Mesendoderm (in vitro differentiated cells): ENCODE data around the gene TBC1D14.

Experiments used
- DNase-seq: peaks from one replicate; pipeline ENCODE4 v3.0.0; 2013
- H2AK5ac ChIP-seq: 2 replicates; pipeline ENCODE4 v1.6.1; 2013; ENCODE audit warnings: low read length, inconsistent platforms
- H2BK120ac ChIP-seq: 2 replicates; pipeline ENCODE4 v1.6.1; 2013; ENCODE audit warnings: low read depth, mild to moderate bottlenecking, low read length, moderate library complexity, mixed read lengths
- H2BK15ac ChIP-seq: replicated peaks from 2 replicates; pipeline ENCODE4 v1.6.1; 2013; ENCODE audit warnings: low read depth, mild to moderate bottlenecking, moderate library complexity
- H2BK5ac ChIP-seq: 2 replicates; pipeline ENCODE4 v1.6.1; 2013; ENCODE audit warnings: low read length, inconsistent platforms
- H3K18ac ChIP-seq: 2 replicates; pipeline ENCODE4 v1.6.1; 2013; ENCODE audit warnings: mild to moderate bottlenecking, low read length, mixed read lengths
- H3K23ac ChIP-seq: one replicate; pipeline ENCODE4 v1.6.1; 2013; ENCODE audit warnings: low read length
- H3K27ac ChIP-seq: 2 replicates; pipeline ENCODE4 v1.5.1; 2013; ENCODE audit warnings: low read depth, mild to moderate bottlenecking, inconsistent platforms, low read length, moderate library complexity
- H3K27me3 ChIP-seq: 2 replicates; pipeline ENCODE4 v1.6.1; 2013; ENCODE audit warnings: low read length, control low read depth, mild to moderate bottlenecking, inconsistent platforms; ENCODE audit not compliant: insufficient read depth, poor library complexity
- H3K36me3 ChIP-seq: 2 replicates; pipeline ENCODE4 v1.6.1; 2013; ENCODE audit warnings: low read length, inconsistent platforms; ENCODE audit not compliant: control insufficient read depth, insufficient read depth
- H3K4ac ChIP-seq: one replicate; pipeline ENCODE4 v1.6.1; 2013; ENCODE audit warnings: low read depth, mild to moderate bottlenecking, low read length, moderate library complexity
- H3K4me1 ChIP-seq: 2 replicates; pipeline ENCODE4 v1.6.1; 2013; ENCODE audit warnings: low read depth, low read length, inconsistent platforms; ENCODE audit not compliant: control insufficient read depth
- H3K4me2 ChIP-seq: 2 replicates; pipeline ENCODE4 v1.6.1; 2013; ENCODE audit warnings: low read length
- H3K4me3 ChIP-seq: 2 replicates; pipeline ENCODE4 v1.5.1; 2013; ENCODE audit warnings: mild to moderate bottlenecking, low read length
- H3K56ac ChIP-seq: one replicate; pipeline ENCODE4 v1.6.1; 2013; ENCODE audit warnings: low read length
- H3K79me1 ChIP-seq: 2 replicates; pipeline ENCODE4 v1.6.1; 2013; ENCODE audit warnings: low read length, inconsistent platforms
- H3K79me2 ChIP-seq: 2 replicates; pipeline ENCODE4 v1.6.1; 2013; ENCODE audit warnings: mild to moderate bottlenecking, low read length; ENCODE audit not compliant: control insufficient read depth, insufficient read depth
- H3K9ac ChIP-seq: 2 replicates; pipeline ENCODE4 v1.6.1; 2013; ENCODE audit warnings: low read length, inconsistent platforms
- H4K5ac ChIP-seq: one replicate; pipeline ENCODE4 v1.6.1; 2013; ENCODE audit warnings: low read length
- H4K8ac ChIP-seq: one replicate; pipeline ENCODE4 v1.6.1; 2013; ENCODE audit warnings: low read depth, mild to moderate bottlenecking, control low read depth, low read length, moderate library complexity
- WGBS: extraction: QIAGEN DNeasy Blood & Tissue Kit; methylation state at CpG from one replicate; pipeline ENCODE4 v1.1.7; 2013; ENCODE audit warnings: low lambda C conversion rate, missing lambda C conversion rate; ENCODE audit not compliant: insufficient coverage; ENCODE audit errors: extremely low coverage; 5-methylcytosine and 5-hydroxymethylcytosine counted together

TBC1D14 gene

GRCh38 chr4:6929339-6929811 lies 19.7 kb downstream of the TBC1D14 start:
- H3K79me2 ChIP-seq: no peaks in the 10 kb centered on the region
- H4K8ac ChIP-seq: no peak overlapping the region
- H3K36me3 ChIP-seq: no peaks in the 10 kb centered on the region
- no peak overlapping the region for H3K4me2 ChIP-seq
- no peak overlapping the region for H2BK120ac ChIP-seq
- no peak overlapping the region for H2BK5ac ChIP-seq
- DNase-seq: no peak
- H2AK5ac ChIP-seq: no peak overlapping the region
- no peaks in the 10 kb centered on the region for H3K27me3 ChIP-seq
- no peak overlapping the region for H4K5ac ChIP-seq
- H3K4ac ChIP-seq: no peak overlapping the region
- no CpG with 5 or more reads among the region's 9 CpGs for WGBS
- H3K4me1 ChIP-seq: peaks cover 6% of the 10 kb centered on the region
- H3K4me3 ChIP-seq: no peak overlapping the region
- no peak overlapping the region for H3K56ac ChIP-seq
- H3K9ac ChIP-seq: no peak overlapping the region
- H3K79me1 ChIP-seq: peaks cover 3% of the 10 kb centered on the region
- H3K18ac ChIP-seq: no peak overlapping the region
- H3K23ac ChIP-seq: no peak overlapping the region
- no peak overlapping the region for H2BK15ac ChIP-seq
- H3K27ac ChIP-seq: no peak overlapping the region

- H3K18ac ChIP-seq: no peak overlapping the region
- H2BK120ac ChIP-seq: no peak overlapping the region
- DNase-seq: no peak
- no peak overlapping the region for H2BK5ac ChIP-seq
- H3K4ac ChIP-seq: no peak overlapping the region
- no peak overlapping the region for H3K4me3 ChIP-seq
- no peak overlapping the region for H3K56ac ChIP-seq
- no peak overlapping the region for H3K27ac ChIP-seq
- H3K79me2 ChIP-seq: no peaks in the 10 kb centered on the region
- no peaks in the 10 kb centered on the region for H3K36me3 ChIP-seq
- H4K8ac ChIP-seq: no peak overlapping the region
- no peaks in the 10 kb centered on the region for H3K27me3 ChIP-seq
- H4K5ac ChIP-seq: no peak overlapping the region
- no peak overlapping the region for H2BK15ac ChIP-seq
- peaks cover 6% of the 10 kb centered on the region for H3K4me1 ChIP-seq
- no peak overlapping the region for H3K9ac ChIP-seq
- WGBS: no CpG with 5 or more reads among the region's 15 CpGs
- no peak overlapping the region for H3K4me2 ChIP-seq
- H3K79me1 ChIP-seq: peaks cover 3% of the 10 kb centered on the region
- no peak overlapping the region for H2AK5ac ChIP-seq
- H3K23ac ChIP-seq: no peak overlapping the region
Observed at GRCh38 chr4:6929812-6930464, 20.3 kb downstream of the TBC1D14 start.

GRCh38 chr4:6932475-6932874 lies 22.8 kb downstream of the TBC1D14 start:
- no peak overlapping the region for H4K5ac ChIP-seq
- no peak for DNase-seq
- no peak overlapping the region for H3K4me3 ChIP-seq
- WGBS: no CpG with 5 or more reads among the region's 3 CpGs
- H3K23ac ChIP-seq: no peak overlapping the region
- no peak overlapping the region for H3K4me2 ChIP-seq
- no peak overlapping the region for H3K27ac ChIP-seq
- peaks cover 3% of the 10 kb centered on the region for H3K79me1 ChIP-seq
- H4K8ac ChIP-seq: no peak overlapping the region
- H3K18ac ChIP-seq: no peak overlapping the region
- H3K36me3 ChIP-seq: no peaks in the 10 kb centered on the region
- no peak overlapping the region for H2BK120ac ChIP-seq
- no peaks in the 10 kb centered on the region for H3K27me3 ChIP-seq
- H3K4me1 ChIP-seq: peaks cover 2% of the 10 kb centered on the region
- no peak overlapping the region for H2AK5ac ChIP-seq
- H3K79me2 ChIP-seq: no peaks in the 10 kb centered on the region
- H3K9ac ChIP-seq: no peak overlapping the region
- H3K56ac ChIP-seq: no peak overlapping the region
- no peak overlapping the region for H2BK5ac ChIP-seq
- no peak overlapping the region for H2BK15ac ChIP-seq
- no peak overlapping the region for H3K4ac ChIP-seq

GRCh38 chr4:6932918-6933317 lies 23.3 kb downstream of the TBC1D14 start:
- no peak overlapping the region for H3K18ac ChIP-seq
- no peak overlapping the region for H3K4me2 ChIP-seq
- no peak overlapping the region for H4K8ac ChIP-seq
- no peak overlapping the region for H3K4ac ChIP-seq
- H3K36me3 ChIP-seq: no peaks in the 10 kb centered on the region
- no peak overlapping the region for H3K23ac ChIP-seq
- H4K5ac ChIP-seq: no peak overlapping the region
- H2AK5ac ChIP-seq: no peak overlapping the region
- no peaks in the 10 kb centered on the region for H3K79me2 ChIP-seq
- H3K27ac ChIP-seq: no peak overlapping the region
- no CpG with 5 or more reads among the region's 3 CpGs for WGBS
- DNase-seq: no peak
- H3K4me1 ChIP-seq: peaks cover 2% of the 10 kb centered on the region
- H3K79me1 ChIP-seq: peaks cover 5% of the 10 kb centered on the region
- no peaks in the 10 kb centered on the region for H3K27me3 ChIP-seq
- no peak overlapping the region for H2BK15ac ChIP-seq
- H2BK120ac ChIP-seq: no peak overlapping the region
- H3K56ac ChIP-seq: no peak overlapping the region
- no peak overlapping the region for H3K9ac ChIP-seq
- H2BK5ac ChIP-seq: no peak overlapping the region
- H3K4me3 ChIP-seq: no peak overlapping the region

- no CpG with 5 or more reads among the region's 9 CpGs for WGBS
- H2BK5ac ChIP-seq: no peak overlapping the region
- no peak overlapping the region for H2BK15ac ChIP-seq
- no peak overlapping the region for H3K4me2 ChIP-seq
- peaks cover 8% of the 10 kb centered on the region for H3K4me1 ChIP-seq
- H3K4me3 ChIP-seq: no peak overlapping the region
- H4K5ac ChIP-seq: no peak overlapping the region
- no peak overlapping the region for H3K4ac ChIP-seq
- no peak overlapping the region for H3K9ac ChIP-seq
- H2BK120ac ChIP-seq: no peak overlapping the region
- H3K36me3 ChIP-seq: no peaks in the 10 kb centered on the region
- H2AK5ac ChIP-seq: no peak overlapping the region
- H3K23ac ChIP-seq: no peak overlapping the region
- H3K79me1 ChIP-seq: peaks cover 5% of the 10 kb centered on the region
- no peak overlapping the region for H3K56ac ChIP-seq
- H4K8ac ChIP-seq: no peak overlapping the region
- H3K27me3 ChIP-seq: no peaks in the 10 kb centered on the region
- no peaks in the 10 kb centered on the region for H3K79me2 ChIP-seq
- no peak overlapping the region for H3K18ac ChIP-seq
- no peak overlapping the region for H3K27ac ChIP-seq
- no peak for DNase-seq
Observed at GRCh38 chr4:6933691-6934430, 24.2 kb downstream of the TBC1D14 start.
